HCT116 (cell line): ENCODE results near the gene FAM163B. TPM values are rescaled to one million over a fixed set of nuclear protein-coding genes. Genes with fewer than 3 reads are reported as not detected.

ENCODE experiments used
- ATAC-seq: fragments of 200-7000 bp; cut with Tn5 transposase; 2 replicates; pipeline ENCODE4 v1.9.1; 2020; ENCODE audit warnings: mild to moderate bottlenecking, moderate library complexity
- BruUV-seq: library from RNA; stranded (reverse); fragments of 400-500 nt; replicated peaks from 2 replicates; lab custom pipeline; 2021; lab: Mats Ljungman, UMichigan
- CTCF ChIA-PET: fragments of 300-600 bp; sonication (Branson Sonifier 250); formaldehyde crosslinking; loops from one replicate; lab custom pipeline; 2021; ENCODE audit warnings: antibody characterized with exemption; lab: Charles Lee
- POLR2A ChIA-PET: fragments of 300-600, 350-600 bp; sonication (Branson Sonifier 250); formaldehyde crosslinking; loops from one replicate; lab custom pipeline; 2021; ENCODE audit warnings: antibody characterized with exemption; lab: Charles Lee
- RAD21 ChIA-PET, 2 experiments: fragments of 300-600 bp; sonication (Branson Sonifier 250); formaldehyde crosslinking; loops; one replicate each; lab custom pipeline; 2023; ENCODE audit warnings: low total read pairs in 2 of 2; ENCODE audit not compliant: uncharacterized antibody in 2 of 2, unreplicated experiment in 2 of 2, low non-redundant PET in 1 of 2; lab: Charles Lee
- DNase-seq: peaks from one replicate; pipeline ENCODE4 v3.0.0-alpha.2; 2010; ENCODE audit warnings: low read depth, low spot score
- H2AFZ ChIP-seq: fragments of 200-600 bp; shearing (Covaris generic), sonication (generic); 2 replicates; pipeline ENCODE4 v1.6.1; 2017; ENCODE audit warnings: low read depth, mixed run types, mixed read lengths, antibody characterized with exemption, low read length; ENCODE audit not compliant: poor library complexity, severe bottlenecking
- H3K27ac ChIP-seq: 2 replicates; pipeline ENCODE4 v1.5.1; 2012; ENCODE audit warnings: low read depth, low read length
- H3K27me3 ChIP-seq: fragments of 200-600 bp; sonication (generic); 2 replicates; pipeline ENCODE4 v1.6.1; 2016; ENCODE audit warnings: mixed run types, low read length, mixed read lengths; ENCODE audit not compliant: insufficient read depth
- H3K36me3 ChIP-seq, 2 experiments: fragments of 200-500 bp in 1 of 2; fragments of 200-600 bp in 1 of 2; sonication (Bioruptor generic) in 1 of 2; sonication (generic) in 1 of 2; 2 replicates each; pipeline versions ENCODE4 v1.5.1 to v1.6.1; 2014 to 2016; ENCODE audit warnings: low read length in 2 of 2, inconsistent platforms in 1 of 2, mixed read lengths in 1 of 2, mixed run types in 1 of 2; ENCODE audit not compliant: insufficient read depth in 2 of 2, control insufficient read depth in 1 of 2
- H3K4me1 ChIP-seq, 2 experiments: fragments of 200-600 bp in 1 of 2; sonication (generic) in 1 of 2; 2 replicates each; pipeline versions ENCODE4 v1.5.1 to v1.6.1; 2012 to 2017; ENCODE audit warnings: low read length in 2 of 2, inconsistent platforms in 1 of 2, mild to moderate bottlenecking in 1 of 2, mixed read lengths in 1 of 2, mixed run types in 1 of 2, moderate library complexity in 1 of 2; ENCODE audit not compliant: insufficient read depth in 2 of 2, control insufficient read depth in 1 of 2
- H3K4me2 ChIP-seq: fragments of 200-600 bp; sonication (generic); 2 replicates; pipeline ENCODE4 v1.6.1; 2017; ENCODE audit warnings: mixed run types, low read length, mixed read lengths
- H3K4me3 ChIP-seq, 2 experiments: fragments of 200-600 bp in 1 of 2; sonication (generic) in 1 of 2; replicated peaks in 1 of 2; 2 replicates each; pipeline ENCODE4 v1.5.1; 2011 to 2016; ENCODE audit warnings: low read length in 2 of 2, control low read depth in 1 of 2, low read depth in 1 of 2, mild to moderate bottlenecking in 1 of 2, mixed read lengths in 1 of 2, mixed run types in 1 of 2
- H3K79me2 ChIP-seq: fragments of 200-600 bp; sonication (generic); 2 replicates; pipeline ENCODE4 v1.6.1; 2017; ENCODE audit warnings: mild to moderate bottlenecking, mixed run types, low read length, moderate library complexity, mixed read lengths; ENCODE audit not compliant: insufficient read depth
- H3K9ac ChIP-seq: fragments of 200-600 bp; sonication (generic); 2 replicates; pipeline ENCODE4 v1.6.1; 2016; ENCODE audit warnings: low read length, mixed read lengths
- H3K9me2 ChIP-seq: fragments of 200-600 bp; sonication (generic), shearing (Covaris generic); 2 replicates; pipeline ENCODE4 v1.6.1; 2017; ENCODE audit warnings: mixed run types, mild to moderate bottlenecking, moderate library complexity; ENCODE audit not compliant: insufficient read depth
- H3K9me3 ChIP-seq, 2 experiments: fragments of 200-500 bp in 1 of 2; fragments of 200-600 bp in 1 of 2; sonication (Bioruptor generic) in 1 of 2; sonication (generic) in 1 of 2; 2 replicates each; pipeline ENCODE4 v1.6.1; 2014 to 2017; ENCODE audit warnings: low read length in 2 of 2, mixed read lengths in 2 of 2, inconsistent platforms in 1 of 2, low read depth in 1 of 2, mild to moderate bottlenecking in 1 of 2, mixed run types in 1 of 2, moderate library complexity in 1 of 2; ENCODE audit not compliant: control insufficient read depth in 1 of 2, insufficient read depth in 1 of 2
- H4K20me1 ChIP-seq: fragments of 200-600 bp; sonication (generic), shearing (Covaris generic); 2 replicates; pipeline ENCODE4 v1.6.1; 2017; ENCODE audit warnings: mixed run types, mild to moderate bottlenecking, moderate library complexity; ENCODE audit not compliant: insufficient read depth
- CEBPB ChIP-seq: IDR thresholded peaks from 2 replicates; pipeline ENCODE4 v1.6.1; 2012; ENCODE audit warnings: low read depth
- EGR1 ChIP-seq: IDR thresholded peaks from 2 replicates; pipeline ENCODE4 v1.6.1; 2012; ENCODE audit warnings: low read depth
- ELF1 ChIP-seq: IDR thresholded peaks from 2 replicates; pipeline ENCODE4 v1.6.1; 2012; ENCODE audit warnings: low read depth, borderline replicate concordance
- EZH2 ChIP-seq: fragments of 200-600 bp; sonication (generic); IDR thresholded peaks from 2 replicates; pipeline ENCODE4 v1.6.1; 2017; ENCODE audit warnings: antibody characterized with exemption, mixed run types
- FOSL1 ChIP-seq: IDR thresholded peaks from 2 replicates; pipeline ENCODE4 v1.6.1; 2012; ENCODE audit warnings: low read depth
- JUND ChIP-seq: IDR thresholded peaks from 2 replicates; pipeline ENCODE4 v1.6.1; 2012
- POLR2A ChIP-seq: IDR thresholded peaks from 2 replicates; pipeline ENCODE4 v1.7.0; 2011; ENCODE audit warnings: borderline replicate concordance; ENCODE audit not compliant: insufficient read depth, insufficient read length; ENCODE audit errors: extremely low read depth
- POLR2AphosphoS5 ChIP-seq: IDR thresholded peaks from 2 replicates; pipeline ENCODE4 v1.6.1; 2011; ENCODE audit warnings: mild to moderate bottlenecking, low read depth, low read length, moderate library complexity
- RAD21 ChIP-seq: IDR thresholded peaks from 2 replicates; pipeline ENCODE4 v1.6.1; 2012; ENCODE audit warnings: low read depth, mild to moderate bottlenecking
- SIN3A ChIP-seq: IDR thresholded peaks from 2 replicates; pipeline ENCODE4 v1.6.1; 2012; ENCODE audit warnings: low read depth
- SP1 ChIP-seq: IDR thresholded peaks from 2 replicates; pipeline ENCODE4 v1.6.1; 2012; ENCODE audit warnings: low read depth
- SRF ChIP-seq: IDR thresholded peaks from 2 replicates; pipeline ENCODE4 v1.6.1; 2012; ENCODE audit warnings: low read depth
- TCF7L2 ChIP-seq: IDR thresholded peaks from 2 replicates; pipeline ENCODE4 v1.7.0; 2011; ENCODE audit warnings: borderline replicate concordance, inconsistent platforms; ENCODE audit not compliant: insufficient read depth, insufficient read length; ENCODE audit errors: extremely low read depth
- YY1 ChIP-seq: IDR thresholded peaks from 2 replicates; pipeline ENCODE4 v1.6.1; 2011; ENCODE audit warnings: low read length, low read depth, moderate library complexity, mild to moderate bottlenecking; ENCODE audit not compliant: insufficient replicate concordance; ENCODE audit errors: extremely low read depth
- ZFX ChIP-seq: fragments of 450-650 bp; IDR thresholded peaks from 2 replicates; pipeline ENCODE4 v1.6.1; 2017
- ZNF274 ChIP-seq: fragments of 200-500 bp; sonication (Bioruptor generic); IDR thresholded peaks from 2 replicates; pipeline ENCODE4 v1.6.1; 2014; ENCODE audit warnings: mild to moderate bottlenecking, low read depth, low read length, inconsistent platforms
- intact Hi-C: fragments of 100-400 bp; cut with micrococcal nuclease; formaldehyde crosslinking; loops from 2 replicates; pipeline ENCODE4 v1.10.0; 2022
- total RNA-seq: library from RNA; stranded (reverse); gene quantifications from one replicate; pipeline ENCODE4 v1.2.1, GENCODE V29; 2021; ENCODE audit not compliant: unreplicated experiment
- TF ChIP-seq, protein P1 (sequence below): IDR thresholded peaks from 2 replicates; pipeline ENCODE4 v1.6.1; 2012
- TF ChIP-seq, protein P2 (sequence below): IDR thresholded peaks from 2 replicates; pipeline ENCODE4 v1.6.1; 2012
- TF ChIP-seq, protein P3 (sequence below): IDR thresholded peaks from 2 replicates; pipeline ENCODE4 v1.6.1; 2012; ENCODE audit warnings: low read depth
- TF ChIP-seq, protein P4 (sequence below), 3 experiments: fragments of 200-600 bp in 1 of 3; sonication (generic) in 1 of 3; IDR thresholded peaks in 2 of 3; conservative IDR thresholded peaks in 1 of 3; 2 replicates each; pipeline ENCODE4 v1.5.1; 2012 to 2017; ENCODE audit warnings: low read depth in 2 of 3, low read length in 2 of 3, antibody characterized with exemption in 1 of 3, borderline replicate concordance in 1 of 3, control low read depth in 1 of 3, mild to moderate bottlenecking in 1 of 3, mixed read lengths in 1 of 3, mixed run types in 1 of 3, moderate library complexity in 1 of 3; ENCODE audit not compliant: insufficient read depth in 1 of 3

FAM163B gene
- total RNA-seq, 1 experiment from 2014 or later = not detected

DNA sequence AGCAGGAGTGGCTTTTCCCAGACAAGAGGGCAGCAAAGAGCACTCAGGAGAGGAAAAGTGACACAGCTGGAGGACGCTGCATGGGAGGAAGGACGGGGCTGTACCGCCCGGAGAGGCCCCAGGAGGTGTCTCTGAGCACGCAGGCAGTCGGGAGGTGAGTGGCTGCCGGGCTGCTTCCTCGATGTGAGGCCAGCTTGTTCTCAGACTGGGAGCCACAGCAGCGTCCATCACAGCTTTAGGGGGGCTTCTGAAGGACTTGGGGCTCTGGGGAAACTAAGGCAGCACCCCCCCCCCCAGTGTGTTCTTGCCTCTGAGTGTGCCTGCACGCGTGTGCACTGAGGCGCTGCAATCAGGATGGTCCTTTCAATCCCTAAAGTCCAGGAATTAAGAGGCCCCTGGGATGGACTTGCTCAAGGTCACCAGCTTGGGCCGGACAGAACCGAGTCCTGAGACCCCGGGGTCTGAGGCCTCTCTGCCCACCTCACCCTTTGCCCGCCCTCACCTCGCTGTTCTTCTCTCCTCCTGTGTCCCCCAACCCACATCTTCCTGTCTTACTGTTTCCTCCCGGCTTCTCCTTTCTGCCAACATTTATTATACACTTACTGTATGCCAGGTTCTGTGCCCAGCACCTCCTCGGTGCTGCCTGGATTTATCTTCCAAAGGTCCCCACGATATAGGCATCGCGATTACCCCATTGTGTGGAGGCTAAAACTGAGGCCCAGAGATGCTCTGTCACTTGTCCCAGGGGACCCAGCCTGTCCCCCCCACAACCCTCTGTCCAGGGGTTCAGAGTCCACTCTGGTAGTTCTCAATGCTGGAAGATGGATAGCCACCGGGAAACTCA is 32.9 kb downstream of the FAM163B start:
- CTCF ChIA-PET = no interaction called here

More for the DNA sequence above, 32.9 kb downstream of the FAM163B start:
- intact Hi-C loops = no loop called here
- 0 out of 2 replicates have a peak, but pooled peaks have one; percentile 39 for ATAC-seq
- Histone ChIP-seq H3K9ac (no peak overlapping the region), H3K4me1 (no peaks in the 10 kb centered on the region), H3K4me3 (no peak overlapping the region), H4K20me1 (no peaks in the 10 kb centered on the region), H3K79me2 (no peaks in the 10 kb centered on the region), H3K27ac (no peak overlapping the region), H3K27me3 (no peaks in the 10 kb centered on the region), H2AFZ (no peak overlapping the region), H3K9me2 (no peaks in the 10 kb centered on the region), H3K36me3 (no peaks in the 10 kb centered on the region), H3K4me2 (no peak overlapping the region), H3K9me3 (no peaks in the 10 kb centered on the region)
- no peak for DNase-seq
- RAD21 ChIA-PET = no interaction called here
- BruUV-seq = no TSS peak
- POLR2A ChIA-PET = no interaction called here
- no peak for TF ChIP-seq SIN3A
- TF ChIP-seq SRF = no peak
- no peak for TF ChIP-seq ELF1
- TF ChIP-seq POLR2A = no peak
- no peak for TF ChIP-seq EGR1
- TF ChIP-seq SP1 = no peak
- no peak for TF ChIP-seq EZH2
- TF ChIP-seq, protein P1, sequence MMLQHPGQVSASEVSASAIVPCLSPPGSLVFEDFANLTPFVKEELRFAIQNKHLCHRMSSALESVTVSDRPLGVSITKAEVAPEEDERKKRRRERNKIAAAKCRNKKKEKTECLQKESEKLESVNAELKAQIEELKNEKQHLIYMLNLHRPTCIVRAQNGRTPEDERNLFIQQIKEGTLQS = no peak
- TF ChIP-seq, protein P2, sequence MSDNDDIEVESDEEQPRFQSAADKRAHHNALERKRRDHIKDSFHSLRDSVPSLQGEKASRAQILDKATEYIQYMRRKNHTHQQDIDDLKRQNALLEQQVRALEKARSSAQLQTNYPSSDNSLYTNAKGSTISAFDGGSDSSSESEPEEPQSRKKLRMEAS = no peak
- TF ChIP-seq ZFX = no peak
- TF ChIP-seq, protein P3, sequence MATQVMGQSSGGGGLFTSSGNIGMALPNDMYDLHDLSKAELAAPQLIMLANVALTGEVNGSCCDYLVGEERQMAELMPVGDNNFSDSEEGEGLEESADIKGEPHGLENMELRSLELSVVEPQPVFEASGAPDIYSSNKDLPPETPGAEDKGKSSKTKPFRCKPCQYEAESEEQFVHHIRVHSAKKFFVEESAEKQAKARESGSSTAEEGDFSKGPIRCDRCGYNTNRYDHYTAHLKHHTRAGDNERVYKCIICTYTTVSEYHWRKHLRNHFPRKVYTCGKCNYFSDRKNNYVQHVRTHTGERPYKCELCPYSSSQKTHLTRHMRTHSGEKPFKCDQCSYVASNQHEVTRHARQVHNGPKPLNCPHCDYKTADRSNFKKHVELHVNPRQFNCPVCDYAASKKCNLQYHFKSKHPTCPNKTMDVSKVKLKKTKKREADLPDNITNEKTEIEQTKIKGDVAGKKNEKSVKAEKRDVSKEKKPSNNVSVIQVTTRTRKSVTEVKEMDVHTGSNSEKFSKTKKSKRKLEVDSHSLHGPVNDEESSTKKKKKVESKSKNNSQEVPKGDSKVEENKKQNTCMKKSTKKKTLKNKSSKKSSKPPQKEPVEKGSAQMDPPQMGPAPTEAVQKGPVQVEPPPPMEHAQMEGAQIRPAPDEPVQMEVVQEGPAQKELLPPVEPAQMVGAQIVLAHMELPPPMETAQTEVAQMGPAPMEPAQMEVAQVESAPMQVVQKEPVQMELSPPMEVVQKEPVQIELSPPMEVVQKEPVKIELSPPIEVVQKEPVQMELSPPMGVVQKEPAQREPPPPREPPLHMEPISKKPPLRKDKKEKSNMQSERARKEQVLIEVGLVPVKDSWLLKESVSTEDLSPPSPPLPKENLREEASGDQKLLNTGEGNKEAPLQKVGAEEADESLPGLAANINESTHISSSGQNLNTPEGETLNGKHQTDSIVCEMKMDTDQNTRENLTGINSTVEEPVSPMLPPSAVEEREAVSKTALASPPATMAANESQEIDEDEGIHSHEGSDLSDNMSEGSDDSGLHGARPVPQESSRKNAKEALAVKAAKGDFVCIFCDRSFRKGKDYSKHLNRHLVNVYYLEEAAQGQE = no peak
- TF ChIP-seq FOSL1 = no peak
- TF ChIP-seq, protein P4, sequence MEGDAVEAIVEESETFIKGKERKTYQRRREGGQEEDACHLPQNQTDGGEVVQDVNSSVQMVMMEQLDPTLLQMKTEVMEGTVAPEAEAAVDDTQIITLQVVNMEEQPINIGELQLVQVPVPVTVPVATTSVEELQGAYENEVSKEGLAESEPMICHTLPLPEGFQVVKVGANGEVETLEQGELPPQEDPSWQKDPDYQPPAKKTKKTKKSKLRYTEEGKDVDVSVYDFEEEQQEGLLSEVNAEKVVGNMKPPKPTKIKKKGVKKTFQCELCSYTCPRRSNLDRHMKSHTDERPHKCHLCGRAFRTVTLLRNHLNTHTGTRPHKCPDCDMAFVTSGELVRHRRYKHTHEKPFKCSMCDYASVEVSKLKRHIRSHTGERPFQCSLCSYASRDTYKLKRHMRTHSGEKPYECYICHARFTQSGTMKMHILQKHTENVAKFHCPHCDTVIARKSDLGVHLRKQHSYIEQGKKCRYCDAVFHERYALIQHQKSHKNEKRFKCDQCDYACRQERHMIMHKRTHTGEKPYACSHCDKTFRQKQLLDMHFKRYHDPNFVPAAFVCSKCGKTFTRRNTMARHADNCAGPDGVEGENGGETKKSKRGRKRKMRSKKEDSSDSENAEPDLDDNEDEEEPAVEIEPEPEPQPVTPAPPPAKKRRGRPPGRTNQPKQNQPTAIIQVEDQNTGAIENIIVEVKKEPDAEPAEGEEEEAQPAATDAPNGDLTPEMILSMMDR (IDR thresholded peaks at IDR 0.05 in 2 of 3, conservative IDR thresholded peaks at IDR 0.05 in 1 of 3; ENCODE audit: borderline replicate concordance in 1 of 3, insufficient read depth in 1 of 3, low read depth in 2 of 3, low read length in 2 of 3) = no peak
- TF ChIP-seq CEBPB = no peak
- no peak for TF ChIP-seq TCF7L2
- no peak for TF ChIP-seq RAD21
- TF ChIP-seq JUND = no peak
- no peak for TF ChIP-seq POLR2AphosphoS5
- no peak for TF ChIP-seq ZNF274
- TF ChIP-seq YY1 = no peak
- TF ChIP-seq, all 23 proteins: peak for 0
